SK-N-SH treated with all-trans-retinoic acid at 6 μM for 48 hours (cell line): ENCODE results near the gene GUK1.

Experiments used
- ATAC-seq: fragments of 200-7000 bp; cut with Tn5 transposase; 3 replicates; pipeline ENCODE4 v1.9.1; 2020; ENCODE audit warnings: mild to moderate bottlenecking, moderate library complexity
- ARNTL ChIP-seq: fragments of 450-650 bp; formaldehyde crosslinking; IDR thresholded peaks from 2 replicates; pipeline ENCODE4 v1.5.0; 2020; ENCODE audit warnings: low read depth, mild to moderate bottlenecking, moderate library complexity, borderline replicate concordance
- BACH2 ChIP-seq: fragments of 250-450 bp; sonication (Bioruptor Pico); IDR thresholded peaks from 2 replicates; pipeline ENCODE4 v1.9.0; 2021; ENCODE audit warnings: mild to moderate bottlenecking, borderline replicate concordance
- CSDC2 ChIP-seq: fragments of 250-450 bp; sonication (Bioruptor Pico); IDR thresholded peaks from 2 replicates; pipeline ENCODE4 v1.5.0; 2020; ENCODE audit warnings: mild to moderate bottlenecking, moderate library complexity
- CSRNP3 ChIP-seq: fragments of 250-450 bp; sonication (Bioruptor Pico); IDR thresholded peaks from 2 replicates; pipeline ENCODE4 v1.5.1; 2021; ENCODE audit warnings: mild to moderate bottlenecking, moderate library complexity
- GLIS3 ChIP-seq: fragments of 250-450 bp; sonication (Bioruptor Pico); IDR thresholded peaks from 2 replicates; pipeline ENCODE4 v1.5.0; 2020; ENCODE audit warnings: mild to moderate bottlenecking, moderate library complexity
- ISL1 ChIP-seq: fragments of 250-450 bp; sonication (Bioruptor Pico); IDR thresholded peaks from 2 replicates; pipeline ENCODE4 v2.1.2; 2022; ENCODE audit warnings: mild to moderate bottlenecking, moderate library complexity
- OSR1 ChIP-seq: fragments of 250-450 bp; sonication (Bioruptor Pico); IDR thresholded peaks from 2 replicates; pipeline ENCODE4 v1.8.0; 2022; ENCODE audit warnings: moderate library complexity, mild to moderate bottlenecking, inconsistent platforms
- PATZ1 ChIP-seq: fragments of 250-450 bp; sonication (Bioruptor Pico); IDR thresholded peaks from 2 replicates; pipeline ENCODE4 v1.8.0; 2020; ENCODE audit warnings: mild to moderate bottlenecking, moderate library complexity, borderline replicate concordance
- RARB ChIP-seq: fragments of 250-450 bp; sonication (Bioruptor Pico); IDR thresholded peaks from 2 replicates; pipeline ENCODE4 v1.8.0; 2021; ENCODE audit warnings: mild to moderate bottlenecking, moderate library complexity
- SNAI2 ChIP-seq: fragments of 250-450 bp; sonication (Bioruptor Pico); IDR thresholded peaks from 2 replicates; pipeline ENCODE4 v1.5.0; 2020; ENCODE audit warnings: mild to moderate bottlenecking, moderate library complexity
- TCF4 ChIP-seq: fragments of 250-450 bp; sonication (Bioruptor Pico); IDR thresholded peaks from 2 replicates; pipeline ENCODE4 v1.8.0; 2021; ENCODE audit warnings: mild to moderate bottlenecking, moderate library complexity, borderline replicate concordance
- TOX ChIP-seq: fragments of 250-450 bp; sonication (Bioruptor Pico); IDR thresholded peaks from 2 replicates; pipeline ENCODE4 v1.8.0; 2021; ENCODE audit warnings: mild to moderate bottlenecking, moderate library complexity, borderline replicate concordance
- TSHZ2 ChIP-seq: fragments of 250-450 bp; sonication (Bioruptor Pico); IDR thresholded peaks from 2 replicates; pipeline ENCODE4 v1.5.0; 2020; ENCODE audit warnings: mild to moderate bottlenecking, moderate library complexity
- ZC3H10 ChIP-seq: fragments of 250-450 bp; sonication (Bioruptor Pico); IDR thresholded peaks from 2 replicates; pipeline ENCODE4 v1.5.1; 2021; ENCODE audit warnings: mild to moderate bottlenecking, moderate library complexity
- ZFP3 ChIP-seq: fragments of 250-450 bp; sonication (Bioruptor Pico); IDR thresholded peaks from 2 replicates; pipeline ENCODE4 v1.5.0; 2020; ENCODE audit warnings: mild to moderate bottlenecking, moderate library complexity
- ZFP30 ChIP-seq: fragments of 450-650 bp; formaldehyde crosslinking; IDR thresholded peaks from 2 replicates; pipeline ENCODE4 v1.5.0; 2022; ENCODE audit warnings: mild to moderate bottlenecking, moderate library complexity
- ZNF565 ChIP-seq: fragments of 450-650 bp; formaldehyde crosslinking; conservative IDR thresholded peaks from 2 replicates; pipeline ENCODE4 v1.5.0; 2020; ENCODE audit warnings: low read depth, mild to moderate bottlenecking, moderate library complexity
- ZNF70 ChIP-seq: fragments of 450-650 bp; formaldehyde crosslinking; IDR thresholded peaks from 2 replicates; pipeline ENCODE4 v1.5.0; 2020; ENCODE audit warnings: mild to moderate bottlenecking, moderate library complexity
- ZNF8 ChIP-seq: fragments of 450-650 bp; formaldehyde crosslinking; IDR thresholded peaks from 2 replicates; pipeline ENCODE4 v1.5.0; 2020; ENCODE audit warnings: mild to moderate bottlenecking, moderate library complexity
- TF ChIP-seq, protein P1 (sequence below): fragments of 250-450 bp; sonication (Bioruptor Pico); IDR thresholded peaks from 2 replicates; pipeline ENCODE4 v1.5.1; 2020; ENCODE audit warnings: low read depth, mild to moderate bottlenecking, moderate library complexity

Gene GUK1

GRCh38 chr1:228168563-228169270 is 28.6 kb downstream of the GUK1 start (continued):
- TF ChIP-seq TCF4 = no peak
- no peak for TF ChIP-seq ZNF565 (CRISPR knock-in tag)
- TF ChIP-seq OSR1 = no peak
- TF ChIP-seq BACH2 (CRISPR knock-in tag) = no peak
- no peak for TF ChIP-seq GLIS3 (CRISPR knock-in tag)
- TF ChIP-seq, protein P1, sequence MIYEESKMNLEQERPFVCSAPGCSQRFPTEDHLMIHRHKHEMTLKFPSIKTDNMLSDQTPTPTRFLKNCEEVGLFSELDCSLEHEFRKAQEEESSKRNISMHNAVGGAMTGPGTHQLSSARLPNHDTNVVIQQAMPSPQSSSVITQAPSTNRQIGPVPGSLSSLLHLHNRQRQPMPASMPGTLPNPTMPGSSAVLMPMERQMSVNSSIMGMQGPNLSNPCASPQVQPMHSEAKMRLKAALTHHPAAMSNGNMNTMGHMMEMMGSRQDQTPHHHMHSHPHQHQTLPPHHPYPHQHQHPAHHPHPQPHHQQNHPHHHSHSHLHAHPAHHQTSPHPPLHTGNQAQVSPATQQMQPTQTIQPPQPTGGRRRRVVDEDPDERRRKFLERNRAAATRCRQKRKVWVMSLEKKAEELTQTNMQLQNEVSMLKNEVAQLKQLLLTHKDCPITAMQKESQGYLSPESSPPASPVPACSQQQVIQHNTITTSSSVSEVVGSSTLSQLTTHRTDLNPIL (CRISPR knock-in tag) = no peak

DNA sequence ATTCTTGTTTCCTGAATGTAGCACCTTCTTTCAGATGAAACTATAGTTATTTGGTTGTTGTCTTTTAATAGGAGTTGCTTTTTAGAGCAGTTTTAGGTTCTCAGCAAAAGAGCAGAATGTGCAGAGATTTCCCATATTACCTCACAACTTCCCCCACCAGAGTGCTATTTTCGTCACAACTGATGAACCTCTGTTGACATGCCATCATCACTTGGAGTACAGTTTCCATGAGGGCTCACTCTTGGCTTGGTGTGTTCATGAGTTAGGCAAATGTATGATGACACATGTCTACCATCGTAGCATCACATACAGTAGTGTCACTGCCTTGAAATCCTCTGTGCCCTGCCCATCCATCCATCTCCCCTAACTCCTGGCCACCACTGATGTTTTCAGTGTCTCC is 29.3 kb downstream of the GUK1 start:
- no peak for ATAC-seq
- TF ChIP-seq ZNF70 = no peak
- TF ChIP-seq TSHZ2 = no peak
- TF ChIP-seq CSDC2 = no peak
- TF ChIP-seq ZFP30 (CRISPR knock-in tag) = no peak
- TF ChIP-seq ISL1 = no peak
- TF ChIP-seq PATZ1 (CRISPR knock-in tag) = no peak
- no peak for TF ChIP-seq TOX (CRISPR knock-in tag)
- TF ChIP-seq OSR1 = no peak
- TF ChIP-seq ZC3H10 (CRISPR knock-in tag) = no peak
- TF ChIP-seq ZNF565 (CRISPR knock-in tag) = no peak
- TF ChIP-seq ZNF8 (CRISPR knock-in tag) = no peak
- no peak for TF ChIP-seq RARB
- TF ChIP-seq ARNTL (CRISPR knock-in tag) = no peak
- TF ChIP-seq SNAI2 (CRISPR knock-in tag) = no peak
- TF ChIP-seq GLIS3 (CRISPR knock-in tag) = no peak
- TF ChIP-seq, protein P1 (CRISPR knock-in tag) = no peak
- TF ChIP-seq CSRNP3 (CRISPR knock-in tag) = no peak
- TF ChIP-seq, all 23 proteins: peak for 0

DNA sequence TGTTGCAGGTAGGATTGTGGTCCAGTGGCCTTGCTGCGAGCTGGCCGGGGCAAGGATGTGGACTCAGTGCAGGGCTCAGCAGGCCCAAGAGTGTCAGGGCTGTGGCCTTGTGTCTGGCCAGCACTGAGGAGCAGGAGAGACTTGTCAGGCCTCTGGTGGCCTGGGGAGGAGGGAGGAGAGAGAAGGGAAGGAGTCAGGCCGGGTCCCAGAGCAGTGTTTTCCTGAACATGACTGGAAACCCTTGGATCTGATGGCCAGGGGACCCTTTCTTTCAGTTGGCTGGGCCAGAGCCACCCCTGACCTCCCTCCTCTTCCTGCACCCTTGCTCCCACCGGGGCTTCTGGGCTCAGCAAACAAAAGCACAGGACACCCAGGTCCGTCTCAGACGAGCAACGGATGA is 30.6 kb downstream of the GUK1 start:
- TF ChIP-seq ZFP3 (CRISPR knock-in tag) (no peak), TSHZ2 (no peak), BACH2 (CRISPR knock-in tag) (no peak), RARB (no peak), PATZ1 (CRISPR knock-in tag) (no peak), GLIS3 (CRISPR knock-in tag) (no peak), ZC3H10 (CRISPR knock-in tag) (no peak), TCF4 (no peak), ISL1 (no peak)
- TF ChIP-seq, protein P1 (CRISPR knock-in tag) = no peak
- ATAC-seq = no peak
